Activated T-cell treated with anti-CD3 and anti-CD28 coated beads, Interleukin-2, amount 50 U/mL, for 1 hour (primary cell): Measurements from ENCODE around the gene EIF4E2.
"Not testable (repeated sequence)": the region's sequence is repeated elsewhere in the genome, so short reads cannot be mapped to it uniquely, and the experiment has no call there.

ENCODE experiments used
- DNase-seq: peaks from one replicate; pipeline ENCODE4 v3.0.0-alpha.2; 2020

The EIF4E2 gene

GRCh38 chr2:232522623-232523401 lies 27.7 kb upstream of the EIF4E2 start:
- DNase-seq, result no peak

GRCh38 chr2:232523402-232523681 lies 27.1 kb upstream of the EIF4E2 start:
- no peak for DNase-seq

GRCh38 chr2:232523682-232524597 lies 26.5 kb upstream of the EIF4E2 start:
- peak; percentile 33 for DNase-seq

GRCh38 chr2:232524771-232525170 lies 25.7 kb upstream of the EIF4E2 start:
- DNase-seq, result no peak

GRCh38 chr2:232525199-232525598 lies 25.3 kb upstream of the EIF4E2 start:
- no peak for DNase-seq

GRCh38 chr2:232525791-232526371 lies 24.6 kb upstream of the EIF4E2 start, which contains the start of gene CHRND:
Gene CHRND (plus strand): TSS chr2:232526160. CDS start chr2:232526216, 56 bp downstream.
- no peak for DNase-seq

- no peak for DNase-seq
Observed at GRCh38 chr2:232526372-232526941, 24.0 kb upstream of the EIF4E2 start.

GRCh38 chr2:232527905-232528470 lies 22.5 kb upstream of the EIF4E2 start:
- DNase-seq, result no peak

GRCh38 chr2:232528746-232529460 lies 21.6 kb upstream of the EIF4E2 start:
- DNase-seq, result no peak

GRCh38 chr2:232529806-232530547 lies 20.5 kb upstream of the EIF4E2 start:
- DNase-seq, result no peak

GRCh38 chr2:232530626-232531260 lies 19.7 kb upstream of the EIF4E2 start:
- no peak for DNase-seq

- no peak for DNase-seq
Observed at GRCh38 chr2:232532419-232532818, 18.1 kb upstream of the EIF4E2 start.

GRCh38 chr2:232532821-232533220 lies 17.7 kb upstream of the EIF4E2 start:
- not testable (repeated sequence) for DNase-seq

- DNase-seq, result peak; percentile 11
Observed at GRCh38 chr2:232533944-232534710, 16.4 kb upstream of the EIF4E2 start.

- peak; percentile 6 for DNase-seq
Observed at GRCh38 chr2:232534940-232535651, 15.4 kb upstream of the EIF4E2 start.

- DNase-seq, result no peak
Observed at GRCh38 chr2:232535761-232536530, 14.5 kb upstream of the EIF4E2 start.

GRCh38 chr2:232537079-232537478 lies 13.4 kb upstream of the EIF4E2 start:
- no peak for DNase-seq

GRCh38 chr2:232537499-232537898 lies 13.0 kb upstream of the EIF4E2 start:
- no peak for DNase-seq

- DNase-seq, result no peak
Observed at GRCh38 chr2:232538671-232539070, 11.8 kb upstream of the EIF4E2 start.
